Measurements from ENCODE around the gene SLC19A2. TPM values are rescaled to one million over a fixed set of nuclear protein-coding genes. Genes with fewer than 3 reads are reported as not detected.

SLC19A2 gene
- polyA plus RNA-seq, 1 of the 3 experiments (the other 2 are of a cell fraction) = 3.4 TPM

DNA sequence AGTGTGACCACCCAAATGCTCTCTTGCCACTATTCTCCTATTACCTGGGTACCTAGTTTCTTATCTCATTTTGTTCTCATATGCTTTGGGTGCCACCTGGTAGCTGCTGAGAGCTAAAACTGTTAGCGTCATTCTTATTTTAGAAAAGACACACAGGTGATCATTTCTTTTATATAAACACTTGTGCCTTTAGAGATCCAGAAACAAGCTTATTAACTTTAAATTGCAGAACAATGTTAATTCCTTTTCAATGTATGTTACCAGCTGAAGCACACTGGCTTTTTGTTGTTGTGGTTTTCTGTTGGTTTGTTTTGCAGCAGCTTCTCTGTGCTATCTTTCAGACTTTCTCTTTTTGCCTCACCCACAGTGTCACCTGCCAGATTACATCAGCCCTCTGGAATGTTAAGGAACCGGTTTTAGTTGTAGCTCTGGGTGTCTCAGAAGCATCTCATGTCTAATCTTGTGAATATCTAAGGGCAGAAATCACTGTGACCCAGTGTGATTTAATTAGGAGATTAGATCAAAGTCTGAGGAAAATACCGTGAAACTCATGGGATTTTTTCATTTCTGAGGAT, 43.4 kb upstream of the SLC19A2 start:
- Histone ChIP-seq H3K27ac (ENCODE audit: low read depth in 2 of 2, low read length in 1 of 2) (no peak overlapping the region), H3K4me2 (no peak overlapping the region), H3K9me2 (no peaks in the 10 kb centered on the region), H2AFZ (ENCODE audit: low read depth) (no peak overlapping the region), H3K79me2 (ENCODE audit: insufficient read depth) (no peaks in the 10 kb centered on the region), H3K27me3 (ENCODE audit: insufficient read depth) (no peaks in the 10 kb centered on the region), H3K9me3 (no peaks in the 10 kb centered on the region), H4K20me1 (ENCODE audit: insufficient read depth) (no peaks in the 10 kb centered on the region), H3K36me3 (replicated peaks in 1 of 2; ENCODE audit: control insufficient read depth in 1 of 2, insufficient read depth in 2 of 2, low read length in 1 of 2) (no peaks in the 10 kb centered on the region), H3F3A (replicated peaks; ENCODE audit: insufficient read depth) (no peaks in the 10 kb centered on the region), H3K4me3 (ENCODE audit: low read depth in 2 of 2, low read length in 1 of 2) (no peak overlapping the region), H3K9ac (no peak overlapping the region), H3K4me1 (ENCODE audit: control insufficient read depth in 1 of 2, insufficient read depth in 2 of 2, low read depth in 1 of 2, low read length in 1 of 2) (no peaks in the 10 kb centered on the region; a peak in 1 of 4 replicates)
- WGBS (ENCODE audit: low lambda C conversion rate) = 34% methylated on average over 3 of the region's 3 CpGs
- no peak for DNase-seq
- TF ChIP-seq ELF1 (IDR thresholded peaks at IDR 0.05) (no peak), RFX5 (IDR thresholded peaks at IDR 0.05; ENCODE audit: low read length) (no peak)
- CTCF ChIA-PET = interaction anchor here (1.0 kb wide), 1 partner anchor 106 kb away, joined by 3 read pairs; no protein-coding TSS in a partner anchor
- POLR2A ChIA-PET = no interaction called here

DNA sequence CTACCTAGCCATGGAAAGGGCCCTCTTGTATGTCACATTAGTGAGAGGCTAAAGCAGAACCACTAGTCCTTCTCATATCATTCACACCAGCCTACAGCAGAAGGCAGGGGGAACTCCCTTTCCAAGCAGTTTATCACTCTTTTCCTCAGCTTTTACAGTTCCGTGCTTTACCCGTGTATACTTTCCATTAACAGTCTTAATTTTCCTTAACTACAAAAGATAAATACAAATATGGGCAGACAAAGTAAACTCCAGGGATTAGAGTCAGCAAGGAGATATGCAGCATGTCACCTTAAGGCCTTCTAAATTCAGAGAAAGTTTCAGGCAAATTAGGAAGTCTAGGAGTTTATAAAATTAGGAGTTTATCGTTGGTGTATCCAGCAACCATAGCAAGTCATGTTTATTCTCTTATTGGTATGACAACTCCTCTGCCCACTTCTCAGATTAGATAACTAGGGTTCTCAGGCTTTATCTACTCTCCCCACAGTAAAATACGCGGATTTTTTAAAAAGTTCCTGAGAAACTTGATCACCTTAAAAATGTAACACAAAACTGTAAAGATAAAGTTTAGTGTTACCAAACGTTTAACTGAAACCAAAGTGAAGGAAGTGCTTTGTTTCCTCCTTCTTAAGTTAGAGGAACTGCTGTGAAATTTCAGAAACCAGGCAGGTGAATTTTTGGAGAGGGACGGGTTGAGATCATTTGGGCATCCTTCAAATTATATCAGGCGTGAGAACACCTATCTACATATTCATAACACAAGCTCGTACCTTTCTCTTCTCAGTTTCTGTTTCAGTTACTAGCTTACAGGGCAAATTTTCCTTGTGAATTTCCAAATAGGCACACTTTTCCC, 42.7 kb upstream of the SLC19A2 start:
- H3K79me2 ChIP-seq (ENCODE audit: insufficient read depth) = no peaks in the 10 kb centered on the region
- H4K20me1 ChIP-seq (ENCODE audit: insufficient read depth) = no peaks in the 10 kb centered on the region
- no peaks in the 10 kb centered on the region for H3F3A ChIP-seq (replicated peaks; ENCODE audit: insufficient read depth)
- no peak overlapping the region for H2AFZ ChIP-seq (ENCODE audit: low read depth)
- H3K4me3 ChIP-seq (ENCODE audit: low read depth in 2 of 2, low read length in 1 of 2) = no peak overlapping the region
- H3K4me1 ChIP-seq (ENCODE audit: control insufficient read depth in 1 of 2, insufficient read depth in 2 of 2, low read depth in 1 of 2, low read length in 1 of 2) = no peaks in the 10 kb centered on the region; a peak in 1 of 4 replicates
- 62% methylated on average over 9 of the region's 9 CpGs for WGBS (ENCODE audit: low lambda C conversion rate)
- no peak for TF ChIP-seq CHD2 (IDR thresholded peaks at IDR 0.05; ENCODE audit: low read length, partially characterized antibody)
- TF ChIP-seq FOXM1 (IDR thresholded peaks at IDR 0.05; ENCODE audit: low read depth) = no peak
- TF ChIP-seq RCOR1 (IDR thresholded peaks at IDR 0.05; ENCODE audit: low read length) = no peak
- no peak for TF ChIP-seq SIN3A (IDR thresholded peaks at IDR 0.05; ENCODE audit: borderline replicate concordance, low read depth, low read length)
- TF ChIP-seq MXI1 (IDR thresholded peaks at IDR 0.05; ENCODE audit: low read depth, low read length) = no peak
- no peak for TF ChIP-seq ELF1 (IDR thresholded peaks at IDR 0.05)
- TF ChIP-seq, protein P1, sequence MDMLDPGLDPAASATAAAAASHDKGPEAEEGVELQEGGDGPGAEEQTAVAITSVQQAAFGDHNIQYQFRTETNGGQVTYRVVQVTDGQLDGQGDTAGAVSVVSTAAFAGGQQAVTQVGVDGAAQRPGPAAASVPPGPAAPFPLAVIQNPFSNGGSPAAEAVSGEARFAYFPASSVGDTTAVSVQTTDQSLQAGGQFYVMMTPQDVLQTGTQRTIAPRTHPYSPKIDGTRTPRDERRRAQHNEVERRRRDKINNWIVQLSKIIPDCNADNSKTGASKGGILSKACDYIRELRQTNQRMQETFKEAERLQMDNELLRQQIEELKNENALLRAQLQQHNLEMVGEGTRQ (IDR thresholded peaks at IDR 0.05; ENCODE audit: borderline replicate concordance, low read depth, low read length) = no peak
- TF ChIP-seq, protein P2, sequence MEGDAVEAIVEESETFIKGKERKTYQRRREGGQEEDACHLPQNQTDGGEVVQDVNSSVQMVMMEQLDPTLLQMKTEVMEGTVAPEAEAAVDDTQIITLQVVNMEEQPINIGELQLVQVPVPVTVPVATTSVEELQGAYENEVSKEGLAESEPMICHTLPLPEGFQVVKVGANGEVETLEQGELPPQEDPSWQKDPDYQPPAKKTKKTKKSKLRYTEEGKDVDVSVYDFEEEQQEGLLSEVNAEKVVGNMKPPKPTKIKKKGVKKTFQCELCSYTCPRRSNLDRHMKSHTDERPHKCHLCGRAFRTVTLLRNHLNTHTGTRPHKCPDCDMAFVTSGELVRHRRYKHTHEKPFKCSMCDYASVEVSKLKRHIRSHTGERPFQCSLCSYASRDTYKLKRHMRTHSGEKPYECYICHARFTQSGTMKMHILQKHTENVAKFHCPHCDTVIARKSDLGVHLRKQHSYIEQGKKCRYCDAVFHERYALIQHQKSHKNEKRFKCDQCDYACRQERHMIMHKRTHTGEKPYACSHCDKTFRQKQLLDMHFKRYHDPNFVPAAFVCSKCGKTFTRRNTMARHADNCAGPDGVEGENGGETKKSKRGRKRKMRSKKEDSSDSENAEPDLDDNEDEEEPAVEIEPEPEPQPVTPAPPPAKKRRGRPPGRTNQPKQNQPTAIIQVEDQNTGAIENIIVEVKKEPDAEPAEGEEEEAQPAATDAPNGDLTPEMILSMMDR (IDR thresholded peaks at IDR 0.05) = no peak
- no peak for TF ChIP-seq RAD21 (IDR thresholded peaks at IDR 0.05; ENCODE audit: low read length)
- no peak for TF ChIP-seq FOXJ3 (CRISPR knock-in tag; IDR thresholded peaks at IDR 0.05)
- no peak overlapping the region for H3K27ac ChIP-seq (ENCODE audit: low read depth in 2 of 2, low read length in 1 of 2)
- no peaks in the 10 kb centered on the region for H3K9me3 ChIP-seq
- no peak overlapping the region for H3K4me2 ChIP-seq
- DNase-seq = no peak
- H3K36me3 ChIP-seq (replicated peaks in 1 of 2; ENCODE audit: control insufficient read depth in 1 of 2, insufficient read depth in 2 of 2, low read length in 1 of 2) = no peaks in the 10 kb centered on the region
- POLR2A ChIA-PET = no interaction called here
- no peaks in the 10 kb centered on the region for H3K9me2 ChIP-seq
- H3K27me3 ChIP-seq (ENCODE audit: insufficient read depth) = no peaks in the 10 kb centered on the region
- CTCF ChIA-PET = interaction anchor here (1.0 kb wide), 2 partner anchors 20 to 106 kb away, joined by 3 read pairs; no protein-coding TSS in a partner anchor
- H3K9ac ChIP-seq = no peak overlapping the region

Measured in SK-N-SH (cell line).